Kidney (tissue), 14 donors: Measurements from ENCODE around the gene ARVCF. TPM values are rescaled to one million over a fixed set of nuclear protein-coding genes. Genes with fewer than 3 reads are reported as not detected.
A peak's percentile ranks its signal among the peaks of the same experiment; 100 is the strongest.

Experiments
- DNase-seq, 5 donors: peaks; one replicate each; pipeline ENCODE4 v3.0.0-alpha.2; 2013 to 2020
- FAIRE-seq: peaks from 2 replicates; lab custom pipeline; 2012; peaks lifted over from hg19 to GRCh38; lab: Jason Lieb, UNC
- H3K27ac ChIP-seq, 2 donors: one replicate each; pipeline ENCODE4 v1.7.0; 2013; ENCODE audit warnings: low read depth in 2 of 2, low read length in 2 of 2, inconsistent platforms in 1 of 2
- H3K27me3 ChIP-seq: one replicate; pipeline ENCODE4 v1.7.1; 2013; ENCODE audit warnings: low read length, inconsistent platforms; ENCODE audit not compliant: control insufficient read depth, insufficient read depth
- H3K36me3 ChIP-seq, 3 donors: one replicate each; pipeline versions ENCODE4 v1.7.0 to v1.7.1; 2013; ENCODE audit warnings: low read length in 3 of 3, control low read depth in 1 of 3, inconsistent platforms in 1 of 3; ENCODE audit not compliant: insufficient read depth in 3 of 3, control insufficient read depth in 2 of 3
- H3K4me1 ChIP-seq, 3 donors: one replicate each; pipeline versions ENCODE4 v1.7.0 to v1.7.1; 2013; ENCODE audit warnings: low read length in 3 of 3, inconsistent platforms in 1 of 3, low read depth in 1 of 3; ENCODE audit not compliant: control insufficient read depth in 2 of 3, insufficient read depth in 2 of 3
- H3K4me3 ChIP-seq, 3 donors: one replicate each; pipeline versions ENCODE4 v1.7.0 to v1.8.1; 2013; ENCODE audit warnings: low read length in 3 of 3, control low read depth in 1 of 3, inconsistent platforms in 1 of 3
- H3K9ac ChIP-seq, 3 donors: one replicate each; pipeline versions ENCODE4 v1.7.0 to v1.7.1; 2013; ENCODE audit warnings: low read length in 3 of 3, control low read depth in 1 of 3, inconsistent platforms in 1 of 3
- H3K9me3 ChIP-seq, 3 donors: one replicate each; pipeline versions ENCODE4 v1.7.0 to v1.7.1; 2013; ENCODE audit warnings: low read length in 3 of 3, control low read depth in 1 of 3, inconsistent platforms in 1 of 3; ENCODE audit not compliant: control insufficient read depth in 2 of 3, insufficient read depth in 1 of 3
- intact Hi-C: fragments of 100-400 bp; cut with DNase I; formaldehyde crosslinking; loops from one replicate; pipeline ENCODE4 v1.11.1; 2022
- polyA plus RNA-seq: library from polyadenylated mRNA; stranded (reverse); fragments of 350-450 nt; fragmentation: Illumina TruSeq; extraction: RNeasy Lipid Tissue Mini Kit (QIAGEN cat#74804); gene quantifications from one replicate; pipeline ENCODE4 v1.2.3, GENCODE V29; 2014; ENCODE audit warnings: low read depth, low replicate concordance; ENCODE audit not compliant: insufficient read depth
- total RNA-seq: library from RNA; stranded (reverse); fragmentation: NEBNext Ultra II Directional; extraction: Animal tissue kit (Norgen Biotek cat#: 25700); gene quantifications from one replicate; pipeline ENCODE4 v1.2.1, GENCODE V29; 2021
- TF ChIP-seq, protein P1 (sequence below): IDR thresholded peaks from 3 replicates; pipeline ENCODE4 v1.5.1; 2012; ENCODE audit warnings: mild to moderate bottlenecking, moderate library complexity, borderline replicate concordance; ENCODE audit not compliant: insufficient read depth; ENCODE audit errors: extremely low read depth
- donor health status: control.
- donor health status: control.
- donor health status: control.
- donor health status: control.
- donor health status: control.
- donor health status: DM: yes; HTN: yes; CAD: no.
- donor health status: Normal renal cell carcinoma (clear cell type).

Gene ARVCF
- total and polyA plus RNA-seq, 2 donors from 2014 or later, result 16.0 to 21.9 TPM

DNA sequence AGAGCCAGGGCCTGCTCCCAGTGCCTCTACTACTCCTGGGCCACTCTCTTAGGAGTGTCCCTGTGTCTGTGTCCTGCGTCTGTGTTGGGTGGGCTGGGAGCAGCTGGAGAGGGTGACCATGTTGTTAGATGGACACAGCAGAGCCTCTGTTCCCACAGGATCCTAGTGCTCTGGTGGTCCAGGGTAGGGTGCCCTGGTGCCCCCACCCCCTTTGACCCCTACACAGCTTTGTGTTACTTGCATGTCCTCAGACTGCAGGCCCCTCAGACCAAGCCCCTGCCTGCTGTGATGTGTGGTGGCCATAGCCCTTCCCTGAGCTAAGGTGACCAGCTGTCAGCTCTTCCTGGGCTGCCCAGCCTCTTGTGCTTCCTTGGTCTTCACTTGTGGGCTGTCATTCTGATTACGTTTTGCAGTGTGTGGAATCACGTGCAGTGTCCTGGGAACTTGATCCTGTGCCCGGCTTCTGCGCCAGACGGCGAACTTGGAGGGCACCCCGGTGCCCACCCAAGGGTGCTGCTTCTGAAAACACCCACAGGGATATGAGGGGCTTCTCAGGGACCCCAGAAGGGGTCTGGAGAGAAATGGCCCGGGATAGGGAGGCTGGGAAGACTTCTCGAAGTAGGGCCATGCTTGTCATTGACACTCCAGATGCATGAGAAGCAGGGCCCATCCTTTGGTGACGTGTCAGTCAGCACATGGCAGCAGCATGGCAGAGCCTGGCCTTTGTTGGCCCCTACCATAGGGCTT is 5.8 kb upstream of the ARVCF start:
- peak overlapping the region in 2 of 3 donors; percentile 77 to 92 for H3K4me3 ChIP-seq

DNA sequence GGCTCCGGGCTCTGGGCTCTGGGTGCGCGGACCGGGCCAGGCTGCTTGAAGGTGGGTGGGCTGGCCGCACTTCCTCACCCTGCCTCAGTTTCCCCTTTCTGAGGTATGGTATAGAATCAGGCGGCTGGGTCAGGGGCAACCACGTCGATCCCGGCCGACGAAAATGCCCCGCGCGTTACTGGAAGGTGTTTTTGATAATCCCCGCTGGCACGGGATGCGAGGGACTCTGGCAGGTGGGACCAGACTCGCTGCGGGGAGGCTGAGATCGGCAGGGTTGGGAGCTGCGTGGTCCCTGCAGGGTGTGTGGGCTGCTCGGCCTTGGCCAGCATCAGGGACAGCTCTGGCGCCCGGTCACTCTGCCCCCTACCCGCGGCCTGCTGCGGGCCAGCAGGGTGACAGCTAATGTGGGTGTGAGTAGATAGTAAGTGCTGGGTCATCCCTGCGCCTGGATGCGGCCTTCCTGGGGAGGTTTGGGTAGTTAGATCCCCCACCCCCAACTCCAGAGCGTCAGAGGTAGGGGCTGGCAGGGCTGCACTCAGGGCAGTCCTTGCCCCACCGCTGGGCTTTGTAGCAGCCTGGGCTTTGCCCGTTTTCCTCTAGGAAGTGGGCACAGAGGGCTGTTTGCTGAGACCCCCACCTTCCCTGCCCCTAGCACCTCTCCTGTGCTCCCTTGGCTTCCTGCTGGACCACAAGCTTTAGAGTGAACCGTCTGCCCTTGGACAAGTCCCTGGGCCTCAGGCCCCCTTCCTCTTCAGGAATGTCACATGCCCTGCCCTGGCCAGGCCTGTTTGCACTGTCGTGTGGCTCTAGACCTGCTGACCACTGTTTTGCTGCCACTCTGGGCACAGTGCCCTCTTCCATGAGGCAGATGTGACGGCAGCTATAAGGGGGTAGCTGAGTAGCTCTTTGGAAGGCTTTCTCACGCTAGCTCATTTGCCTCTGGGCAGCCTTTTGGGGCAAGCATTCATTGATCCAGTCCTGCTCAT is 4.9 kb upstream of the ARVCF start:
- peak overlapping the region; percentile 84 to 94 for H3K27ac ChIP-seq
- peak overlapping the region; percentile 61 to 92 (median 77) for H3K4me3 ChIP-seq
- H3K9ac ChIP-seq, result peak overlapping the region; percentile 16 to 96 (median 89)
- H3K4me1 ChIP-seq, result peaks cover 0 to 29% (median 9%) of the 10 kb centered on the region in 3 donors
- FAIRE-seq, result no peak
- no peaks in the 10 kb centered on the region for H3K36me3 ChIP-seq
- DNase-seq, result peak in 1 of 5 donors; percentile 83
- peaks cover 15% of the 10 kb centered on the region for H3K27me3 ChIP-seq
- intact Hi-C loops, result loop anchor here (10.0 kb wide), 1 partner anchor 93 kb away; the partner anchor contains the start of genes RANBP1 and TRMT2A
- H3K9me3 ChIP-seq, result no peaks in the 10 kb centered on the region
- TF ChIP-seq, protein P1, sequence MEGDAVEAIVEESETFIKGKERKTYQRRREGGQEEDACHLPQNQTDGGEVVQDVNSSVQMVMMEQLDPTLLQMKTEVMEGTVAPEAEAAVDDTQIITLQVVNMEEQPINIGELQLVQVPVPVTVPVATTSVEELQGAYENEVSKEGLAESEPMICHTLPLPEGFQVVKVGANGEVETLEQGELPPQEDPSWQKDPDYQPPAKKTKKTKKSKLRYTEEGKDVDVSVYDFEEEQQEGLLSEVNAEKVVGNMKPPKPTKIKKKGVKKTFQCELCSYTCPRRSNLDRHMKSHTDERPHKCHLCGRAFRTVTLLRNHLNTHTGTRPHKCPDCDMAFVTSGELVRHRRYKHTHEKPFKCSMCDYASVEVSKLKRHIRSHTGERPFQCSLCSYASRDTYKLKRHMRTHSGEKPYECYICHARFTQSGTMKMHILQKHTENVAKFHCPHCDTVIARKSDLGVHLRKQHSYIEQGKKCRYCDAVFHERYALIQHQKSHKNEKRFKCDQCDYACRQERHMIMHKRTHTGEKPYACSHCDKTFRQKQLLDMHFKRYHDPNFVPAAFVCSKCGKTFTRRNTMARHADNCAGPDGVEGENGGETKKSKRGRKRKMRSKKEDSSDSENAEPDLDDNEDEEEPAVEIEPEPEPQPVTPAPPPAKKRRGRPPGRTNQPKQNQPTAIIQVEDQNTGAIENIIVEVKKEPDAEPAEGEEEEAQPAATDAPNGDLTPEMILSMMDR, result no peak

More for the DNA sequence above, 5.8 kb upstream of the ARVCF start:
- no peaks in the 10 kb centered on the region for H3K9me3 ChIP-seq
- peak in 2 of 5 donors; percentile 39 to 67 for DNase-seq
- intact Hi-C loops, result loop anchor here (10.0 kb wide), 1 partner anchor 92 kb away; the partner anchor contains the start of genes RANBP1 and TRMT2A
- FAIRE-seq, result no peak
- H3K9ac ChIP-seq, result peak overlapping the region in 1 of 3 donors; percentile 96
- no peaks in the 10 kb centered on the region for H3K36me3 ChIP-seq
- TF ChIP-seq, protein P1, result no peak
- H3K4me1 ChIP-seq, result peaks cover 0 to 24% (median 9%) of the 10 kb centered on the region in 3 donors
- peak overlapping the region; percentile 84 to 94 for H3K27ac ChIP-seq
- peaks cover 14% of the 10 kb centered on the region for H3K27me3 ChIP-seq

DNA sequence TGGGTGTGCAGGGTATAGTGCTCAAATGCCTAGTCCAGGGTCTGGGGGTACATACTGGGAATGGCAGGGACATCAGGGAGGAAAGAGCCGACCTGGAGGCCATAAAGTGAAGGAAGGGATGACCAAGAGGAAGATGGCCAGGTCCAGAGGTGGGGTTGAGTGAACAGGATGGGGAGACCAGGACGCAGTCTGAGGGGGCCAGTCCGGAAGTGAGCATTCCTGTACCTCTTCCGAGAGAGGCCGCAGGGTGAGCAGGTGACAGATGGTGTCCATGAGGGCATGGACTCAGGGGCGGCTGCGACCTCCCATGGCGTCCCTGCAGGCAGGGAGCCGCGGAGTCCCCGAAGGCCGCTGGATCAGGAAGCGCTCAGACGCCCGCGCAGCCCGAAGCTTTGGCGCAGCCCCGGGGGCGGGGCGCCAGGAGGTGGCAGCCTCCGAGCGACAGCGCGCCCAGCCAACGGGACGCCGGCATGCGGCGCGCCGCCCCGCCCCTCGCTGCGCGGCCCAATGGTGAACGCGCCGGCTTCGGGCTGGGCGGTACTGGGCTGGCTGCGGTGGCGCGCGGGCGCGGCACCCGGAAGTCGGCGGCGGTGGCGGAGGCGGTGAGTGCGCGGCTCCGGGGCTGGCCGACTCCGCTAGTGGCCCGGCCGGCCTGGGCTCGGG is 4.0 kb upstream of the ARVCF start, which contains the start of gene TANGO2:
TSS of gene TANGO2 (plus strand) at position 578 of the 663 bp plus-strand sequence. CDS start 15,689 bp downstream, outside the sequence.
- TF ChIP-seq, protein P1, result no peak
- Histone ChIP-seq H3K27me3 (peaks cover 15% of the 10 kb centered on the region), H3K4me3 (peak within 1 kb of the TSS; percentile 63 to 92 (median 85)), H3K27ac (peak within 1 kb of the TSS; percentile 84 to 94), H3K36me3 (no peaks in the 10 kb centered on the region), H3K9ac (peak within 1 kb of the TSS; percentile 49 to 96 (median 89)), H3K9me3 (no peaks in the 10 kb centered on the region), H3K4me1 (peaks cover 0 to 29% (median 9%) of the 10 kb centered on the region in 3 donors)
- intact Hi-C loops, result loop anchor here (10.0 kb wide), 1 partner anchor 94 kb away; the partner anchor contains the start of genes RANBP1 and TRMT2A
- no peak for FAIRE-seq
- DNase-seq, result peak; percentile 92 to 97 (median 94)
